ENCODE data around the gene JAZF1. TPM values are rescaled to one million over a fixed set of nuclear protein-coding genes. Genes with fewer than 3 reads are reported as not detected.

The JAZF1 gene
- total and polyA plus RNA-seq, 2 experiments from 2014 or later: 9.8 to 12.3 TPM

DNA sequence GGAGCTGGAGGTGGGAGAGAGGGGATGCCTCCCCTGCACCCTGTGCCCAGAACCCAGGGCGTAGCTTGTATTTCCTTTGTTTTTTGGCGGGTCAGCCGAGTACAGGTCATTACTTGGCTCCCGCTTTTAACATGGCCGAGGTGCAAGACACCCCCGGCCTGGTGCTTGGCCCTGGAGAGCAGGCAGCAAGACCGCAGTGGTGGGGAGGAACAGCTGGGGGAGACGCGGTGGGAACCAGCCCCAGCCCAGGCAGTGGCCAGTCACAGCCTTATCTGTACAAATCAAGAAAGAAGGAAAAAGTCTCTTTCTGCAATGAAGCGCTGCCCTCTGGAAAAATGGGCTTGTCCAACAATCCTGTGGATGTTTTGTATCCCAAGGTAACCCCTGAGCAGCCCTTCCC is 341.5 kb downstream of the JAZF1 start:
- Histone ChIP-seq H3K4me1 (ENCODE audit: low read depth) (peaks cover 12% of the 10 kb centered on the region), H3K4me3 (no peak overlapping the region), H3K9me3 (ENCODE audit: low read depth) (no peaks in the 10 kb centered on the region), H3K27me3 (no peaks in the 10 kb centered on the region), H3K36me3 (no peaks in the 10 kb centered on the region), H3K27ac (no peak overlapping the region)
- no peak for TF ChIP-seq CTCF (IDR thresholded peaks at IDR 0.05; ENCODE audit: low read depth, low read length)
- no peak for DNase-seq (ENCODE audit: low read depth in 1 of 2, low spot score in 1 of 2)

DNA sequence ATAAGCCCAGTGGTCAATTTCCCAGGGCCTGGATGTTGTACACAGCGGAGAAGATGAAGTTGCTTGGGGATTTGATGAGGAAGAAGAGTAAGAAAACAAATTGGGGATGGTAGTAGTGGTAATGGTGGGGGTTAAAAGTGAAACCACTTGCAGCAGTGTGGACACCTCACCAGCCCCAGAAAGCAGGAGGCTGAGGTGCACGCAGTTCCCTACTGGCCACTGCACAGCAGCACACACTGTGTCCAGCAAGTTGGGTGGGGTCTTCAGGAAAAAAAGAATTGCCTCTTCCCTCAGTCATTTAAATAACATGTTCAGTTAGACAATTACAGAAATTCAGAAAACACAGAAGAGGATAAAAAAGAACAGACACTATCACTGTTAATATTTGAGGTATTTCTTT is 344.1 kb downstream of the JAZF1 start:
- no peaks in the 10 kb centered on the region for H3K27me3 ChIP-seq
- H3K36me3 ChIP-seq: no peaks in the 10 kb centered on the region
- no peak overlapping the region for H3K4me3 ChIP-seq
- no peak for DNase-seq (ENCODE audit: low read depth in 1 of 2, low spot score in 1 of 2)
- no peak overlapping the region for H3K27ac ChIP-seq
- H3K9me3 ChIP-seq (ENCODE audit: low read depth): no peaks in the 10 kb centered on the region
- peaks cover 14% of the 10 kb centered on the region for H3K4me1 ChIP-seq (ENCODE audit: low read depth)
- no peak for TF ChIP-seq CTCF (IDR thresholded peaks at IDR 0.05; ENCODE audit: low read depth, low read length)

DNA sequence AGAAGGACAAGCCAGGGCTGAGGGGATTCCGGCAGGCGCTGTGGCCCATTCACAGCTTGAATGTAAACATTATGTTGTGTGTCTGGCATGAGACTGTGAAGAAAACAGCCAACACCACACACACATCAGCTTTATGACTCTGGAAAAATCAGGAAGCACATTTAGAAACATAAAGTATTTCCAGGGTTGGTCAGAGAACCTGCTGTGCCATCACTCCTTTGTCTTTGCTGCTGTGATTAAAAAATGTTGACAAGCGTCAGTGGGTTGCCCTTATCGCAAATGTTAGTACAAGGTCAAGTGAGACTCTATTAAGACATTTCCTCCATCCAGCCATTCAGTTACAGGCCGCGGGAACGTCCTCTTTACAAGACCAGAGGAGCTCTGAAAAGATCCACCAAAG is 345.2 kb downstream of the JAZF1 start:
- Histone ChIP-seq H3K27ac (peak overlapping the region; percentile 16), H3K4me1 (ENCODE audit: low read depth) (peaks cover 14% of the 10 kb centered on the region), H3K4me3 (no peak overlapping the region), H3K27me3 (no peaks in the 10 kb centered on the region), H3K9me3 (ENCODE audit: low read depth) (no peaks in the 10 kb centered on the region), H3K36me3 (no peaks in the 10 kb centered on the region)
- TF ChIP-seq CTCF (IDR thresholded peaks at IDR 0.05; ENCODE audit: low read depth, low read length): no peak
- peak; percentile 16 to 35 for DNase-seq (ENCODE audit: low read depth in 1 of 2, low spot score in 1 of 2)

DNA sequence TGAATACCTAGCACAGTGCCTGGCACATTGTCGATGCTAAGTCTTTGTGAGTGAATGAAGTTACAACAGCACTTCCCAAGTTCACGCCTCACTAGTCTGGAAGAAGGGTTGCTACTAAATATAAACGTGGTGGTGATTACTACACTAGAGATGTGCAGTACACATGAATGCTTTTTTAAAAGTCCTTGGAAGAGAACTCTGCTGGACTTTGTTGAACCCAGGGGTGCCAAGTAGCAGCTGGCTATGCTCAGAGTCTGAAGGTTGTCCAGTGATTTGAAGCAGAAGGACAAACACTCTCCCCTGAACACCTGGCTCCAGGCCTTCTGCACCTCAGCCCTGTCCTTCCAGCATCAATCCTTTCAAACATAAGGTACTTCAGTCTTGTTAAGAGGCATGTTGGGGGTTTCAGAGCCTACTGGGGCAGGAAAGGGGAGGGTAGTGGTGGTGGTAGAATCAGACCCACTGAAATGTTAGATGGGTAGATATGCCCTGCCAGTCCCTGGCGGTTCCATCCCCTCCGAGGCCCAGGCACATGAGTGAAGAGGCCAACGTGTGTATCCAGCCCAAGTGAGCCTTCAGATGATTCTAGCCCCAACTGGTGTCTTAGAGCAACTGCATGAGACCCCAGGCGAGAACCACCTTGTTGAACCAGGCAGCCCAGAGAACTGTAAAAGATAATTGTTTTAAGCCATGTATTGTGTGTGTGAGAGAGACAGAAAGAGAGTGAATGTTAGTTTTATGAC is 346.2 kb downstream of the JAZF1 start:
- no peak for DNase-seq (ENCODE audit: low read depth in 1 of 2, low spot score in 1 of 2)
- H3K27me3 ChIP-seq: no peaks in the 10 kb centered on the region
- TF ChIP-seq CTCF (IDR thresholded peaks at IDR 0.05; ENCODE audit: low read depth, low read length): no peak
- no peak overlapping the region for H3K4me3 ChIP-seq
- peak overlapping the region; percentile 16 for H3K27ac ChIP-seq
- peaks cover 14% of the 10 kb centered on the region for H3K4me1 ChIP-seq (ENCODE audit: low read depth)
- H3K9me3 ChIP-seq (ENCODE audit: low read depth): no peaks in the 10 kb centered on the region
- H3K36me3 ChIP-seq: peaks cover 2% of the 10 kb centered on the region

- Histone ChIP-seq H3K36me3 (peaks cover 5% of the 10 kb centered on the region), H3K27me3 (no peaks in the 10 kb centered on the region), H3K4me1 (ENCODE audit: low read depth) (no peaks in the 10 kb centered on the region), H3K4me3 (no peak overlapping the region), H3K9me3 (ENCODE audit: low read depth) (no peaks in the 10 kb centered on the region), H3K27ac (no peak overlapping the region)
- no peak for DNase-seq (ENCODE audit: low read depth in 1 of 2, low spot score in 1 of 2)
- no peak for TF ChIP-seq CTCF (IDR thresholded peaks at IDR 0.05; ENCODE audit: low read depth, low read length)
Measured at GRCh38 chr7:27826357-27826756, 354.2 kb downstream of the JAZF1 start.

Data from cardiac muscle cell (in vitro differentiated cells and primary cell).